H9 (cell line): ENCODE results near the gene TAOK3. TPM values are rescaled to one million over a fixed set of nuclear protein-coding genes. Genes with fewer than 3 reads are reported as not detected.

Experiments used
- DNase-seq: peaks from one replicate; pipeline ENCODE4 v3.0.0-alpha.2; 2017
- H2AFZ ChIP-seq: one replicate; pipeline ENCODE4 v1.6.1; 2013; ENCODE audit warnings: mild to moderate bottlenecking, low read length, control low read depth, moderate library complexity
- H2AK5ac ChIP-seq: 2 replicates; pipeline ENCODE4 v1.6.1; 2013; ENCODE audit warnings: low read length, control low read depth, mixed read lengths; ENCODE audit not compliant: insufficient read length
- H2BK120ac ChIP-seq: one replicate; pipeline ENCODE4 v1.6.1; 2013; ENCODE audit warnings: low read depth, mild to moderate bottlenecking, low read length, control low read depth, inconsistent platforms; ENCODE audit not compliant: poor library complexity, severe bottlenecking
- H2BK12ac ChIP-seq: 2 replicates; pipeline ENCODE4 v1.6.1; 2013; ENCODE audit warnings: low read length, control low read depth, mixed read lengths, low read depth; ENCODE audit not compliant: insufficient read length
- H2BK15ac ChIP-seq: 2 replicates; pipeline ENCODE4 v1.6.1; 2013; ENCODE audit warnings: low read depth, low read length, control low read depth
- H2BK20ac ChIP-seq: one replicate; pipeline ENCODE4 v1.6.1; 2013; ENCODE audit warnings: low read depth, mild to moderate bottlenecking, low read length, control low read depth, inconsistent platforms; ENCODE audit not compliant: poor library complexity, severe bottlenecking
- H2BK5ac ChIP-seq: 2 replicates; pipeline ENCODE4 v1.6.1; 2013; ENCODE audit warnings: low read length, control low read depth, mixed read lengths; ENCODE audit not compliant: insufficient read length
- H3K14ac ChIP-seq: 2 replicates; pipeline ENCODE4 v1.6.1; 2013; ENCODE audit warnings: low read length, control low read depth; ENCODE audit not compliant: insufficient read depth
- H3K18ac ChIP-seq: 2 replicates; pipeline ENCODE4 v1.6.1; 2013; ENCODE audit warnings: low read depth, mild to moderate bottlenecking, mixed read lengths, low read length, control low read depth; ENCODE audit not compliant: insufficient read length
- H3K23ac ChIP-seq: 2 replicates; pipeline ENCODE4 v1.6.1; 2013; ENCODE audit warnings: low read length, control low read depth, mixed read lengths, low read depth; ENCODE audit not compliant: insufficient read length
- H3K23me2 ChIP-seq: 2 replicates; pipeline ENCODE4 v1.6.1; 2013; ENCODE audit warnings: low read depth, mild to moderate bottlenecking, mixed read lengths, low read length, control low read depth; ENCODE audit not compliant: insufficient read length, poor library complexity, severe bottlenecking
- H3K27ac ChIP-seq: 2 replicates; pipeline ENCODE4 v1.5.1; 2013; ENCODE audit warnings: low read length, control low read depth, mixed read lengths, low read depth; ENCODE audit not compliant: insufficient read length
- H3K27me3 ChIP-seq: 2 replicates; pipeline ENCODE4 v1.6.1; 2013; ENCODE audit warnings: low read length, control low read depth, inconsistent platforms; ENCODE audit not compliant: insufficient read depth
- H3K4ac ChIP-seq: 2 replicates; pipeline ENCODE4 v1.6.1; 2013; ENCODE audit warnings: low read depth, mild to moderate bottlenecking, control low read depth, inconsistent platforms, low read length, moderate library complexity
- H3K4me1 ChIP-seq: 2 replicates; pipeline ENCODE4 v1.6.1; 2013; ENCODE audit warnings: low read length, control low read depth, inconsistent platforms; ENCODE audit not compliant: insufficient read depth
- H3K4me2 ChIP-seq: 2 replicates; pipeline ENCODE4 v1.6.1; 2013; ENCODE audit warnings: low read length, control low read depth, mixed read lengths; ENCODE audit not compliant: insufficient read length, insufficient read depth
- H3K56ac ChIP-seq: 2 replicates; pipeline ENCODE4 v1.6.1; 2013; ENCODE audit warnings: low read depth, mild to moderate bottlenecking, mixed read lengths, low read length, control low read depth; ENCODE audit not compliant: insufficient read length
- H3K79me1 ChIP-seq: 2 replicates; pipeline ENCODE4 v1.6.1; 2013; ENCODE audit warnings: low read depth, mild to moderate bottlenecking, moderate library complexity, low read length, control low read depth, inconsistent platforms; ENCODE audit not compliant: insufficient read depth, poor library complexity, severe bottlenecking
- H3K79me2 ChIP-seq: 2 replicates; pipeline ENCODE4 v1.6.1; 2013; ENCODE audit warnings: low read length, control low read depth, inconsistent platforms; ENCODE audit not compliant: insufficient read depth
- H3K9ac ChIP-seq: 2 replicates; pipeline ENCODE4 v1.6.1; 2013; ENCODE audit warnings: low read length, control low read depth, mixed read lengths; ENCODE audit not compliant: insufficient read length; ENCODE audit errors: extremely low read depth
- H3K9me3 ChIP-seq: one replicate; pipeline ENCODE4 v1.6.1; 2013; ENCODE audit warnings: low read depth, low read length, inconsistent platforms; ENCODE audit not compliant: control insufficient read depth
- H3T11ph ChIP-seq: one replicate; pipeline ENCODE4 v1.6.1; 2013; ENCODE audit warnings: mild to moderate bottlenecking, low read length, control low read depth, inconsistent platforms
- H4K20me1 ChIP-seq: one replicate; pipeline ENCODE4 v1.6.1; 2013; ENCODE audit not compliant: control insufficient read depth, insufficient read length, insufficient read depth
- H4K5ac ChIP-seq: 2 replicates; pipeline ENCODE4 v1.6.1; 2013; ENCODE audit warnings: low read depth, mild to moderate bottlenecking, mixed read lengths, low read length, control low read depth; ENCODE audit not compliant: insufficient read length
- H4K8ac ChIP-seq: replicated peaks from 2 replicates; pipeline ENCODE4 v1.6.1; 2013; ENCODE audit warnings: low read length, control low read depth, mixed read lengths, low read depth; ENCODE audit not compliant: insufficient read length
- H4K91ac ChIP-seq: 2 replicates; pipeline ENCODE4 v1.6.1; 2013; ENCODE audit warnings: low read depth, mild to moderate bottlenecking, moderate library complexity, mixed read lengths, low read length, control low read depth; ENCODE audit not compliant: insufficient read length
- H3K27ac Mint-ChIP-seq, 3 experiments: 2 replicates in 2 of 3; 3 replicates in 1 of 3; pipeline ENCODE4 v1.8.0; 2020 to 2021; ENCODE audit warnings: mixed read lengths in 3 of 3, mild to moderate bottlenecking in 1 of 3, moderate library complexity in 1 of 3
- H3K27me3 Mint-ChIP-seq: 2 replicates; pipeline ENCODE4 v1.8.0; 2021; ENCODE audit warnings: low read depth, mild to moderate bottlenecking, moderate library complexity, mixed read lengths
- H3K36me3 Mint-ChIP-seq, 3 experiments: 2 replicates in 2 of 3; 3 replicates in 1 of 3; pipeline ENCODE4 v1.8.0; 2020 to 2021; ENCODE audit warnings: low read depth in 3 of 3, mixed read lengths in 3 of 3; ENCODE audit not compliant: insufficient read depth in 1 of 3
- H3K4me1 Mint-ChIP-seq, 2 experiments: 2 replicates each; pipeline ENCODE4 v1.8.0; 2020; ENCODE audit warnings: mixed read lengths in 2 of 2
- H3K4me3 Mint-ChIP-seq, 2 experiments: 2 replicates in 1 of 2; 3 replicates in 1 of 2; pipeline ENCODE4 v1.8.0; 2020 to 2021; ENCODE audit warnings: mild to moderate bottlenecking in 2 of 2, mixed read lengths in 2 of 2, moderate library complexity in 1 of 2
- H3K9me3 Mint-ChIP-seq, 2 experiments: 2 replicates in 1 of 2; 3 replicates in 1 of 2; pipeline ENCODE4 v1.8.0; 2020; ENCODE audit warnings: mild to moderate bottlenecking in 2 of 2, mixed read lengths in 2 of 2, moderate library complexity in 1 of 2
- WGBS: extraction: QIAGEN DNeasy Blood & Tissue Kit; methylation state at CpG from one replicate; pipeline ENCODE4 v1.1.7; 2013; ENCODE audit warnings: missing lambda C conversion rate, low lambda C conversion rate, mixed read lengths; ENCODE audit not compliant: insufficient read length; ENCODE audit errors: extremely low coverage; 5-methylcytosine and 5-hydroxymethylcytosine counted together
- total RNA-seq: library from RNA; stranded (reverse); gene quantifications from 2 replicates; pipeline ENCODE4 v1.2.1, GENCODE V29; 2021
- TF ChIP-seq, protein P1 (sequence below): fragments of 200-600 bp; sonication (generic); conservative IDR thresholded peaks from 3 replicates; pipeline ENCODE4 v1.8.0; 2021; ENCODE audit warnings: antibody characterized with exemption, mild to moderate bottlenecking

TAOK3 gene
- total RNA-seq, 1 experiment from 2014 or later = 5.2 TPM

DNA sequence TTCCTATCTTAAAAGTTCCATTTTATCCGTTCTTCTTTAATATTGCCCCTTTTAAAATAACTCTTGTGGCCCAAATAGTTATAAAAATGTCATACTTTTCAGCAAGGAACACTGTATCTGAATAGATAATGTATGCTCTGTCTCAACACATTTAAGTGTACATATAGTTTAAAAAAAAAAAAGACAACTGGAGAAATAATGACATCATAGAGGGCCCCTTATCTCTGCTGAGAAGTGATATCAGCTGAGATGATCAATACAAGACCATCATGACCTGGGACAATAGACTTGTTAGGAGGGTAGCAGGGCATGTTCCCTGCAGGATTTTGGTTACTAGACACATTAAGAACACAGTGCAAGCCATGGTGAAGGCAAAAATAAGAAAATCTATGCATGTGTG is 159.3 kb downstream of the TAOK3 start:
- Histone ChIP-seq H3K79me2 (no peaks in the 10 kb centered on the region), H2BK15ac (no peak overlapping the region), H3K18ac (no peak overlapping the region), H4K8ac (no peak overlapping the region), H4K20me1 (no peaks in the 10 kb centered on the region), H3K14ac (no peak overlapping the region), H3K23me2 (no peaks in the 10 kb centered on the region), H3K23ac (no peak overlapping the region), H3K27ac (no peak overlapping the region), H3K56ac (no peak overlapping the region), H2BK5ac (no peak overlapping the region), H3K27me3 (no peaks in the 10 kb centered on the region), H3K4me2 (no peak overlapping the region), H4K91ac (no peak overlapping the region), H3K79me1 (no peaks in the 10 kb centered on the region), H2AFZ (no peak overlapping the region), H2BK12ac (no peak overlapping the region), H2BK120ac (no peak overlapping the region), H3K4me1 (no peaks in the 10 kb centered on the region), H2AK5ac (no peak overlapping the region), H3K4ac (no peak overlapping the region), H3K9ac (no peak overlapping the region), H4K5ac (no peak overlapping the region), H3T11ph (no peak overlapping the region), H2BK20ac (no peak overlapping the region), H3K9me3 (no peaks in the 10 kb centered on the region)
- H3K9me3 Mint-ChIP-seq = no peaks in the 10 kb centered on the region
- H3K4me1 Mint-ChIP-seq = no peaks in the 10 kb centered on the region
- TF ChIP-seq, protein P1, sequence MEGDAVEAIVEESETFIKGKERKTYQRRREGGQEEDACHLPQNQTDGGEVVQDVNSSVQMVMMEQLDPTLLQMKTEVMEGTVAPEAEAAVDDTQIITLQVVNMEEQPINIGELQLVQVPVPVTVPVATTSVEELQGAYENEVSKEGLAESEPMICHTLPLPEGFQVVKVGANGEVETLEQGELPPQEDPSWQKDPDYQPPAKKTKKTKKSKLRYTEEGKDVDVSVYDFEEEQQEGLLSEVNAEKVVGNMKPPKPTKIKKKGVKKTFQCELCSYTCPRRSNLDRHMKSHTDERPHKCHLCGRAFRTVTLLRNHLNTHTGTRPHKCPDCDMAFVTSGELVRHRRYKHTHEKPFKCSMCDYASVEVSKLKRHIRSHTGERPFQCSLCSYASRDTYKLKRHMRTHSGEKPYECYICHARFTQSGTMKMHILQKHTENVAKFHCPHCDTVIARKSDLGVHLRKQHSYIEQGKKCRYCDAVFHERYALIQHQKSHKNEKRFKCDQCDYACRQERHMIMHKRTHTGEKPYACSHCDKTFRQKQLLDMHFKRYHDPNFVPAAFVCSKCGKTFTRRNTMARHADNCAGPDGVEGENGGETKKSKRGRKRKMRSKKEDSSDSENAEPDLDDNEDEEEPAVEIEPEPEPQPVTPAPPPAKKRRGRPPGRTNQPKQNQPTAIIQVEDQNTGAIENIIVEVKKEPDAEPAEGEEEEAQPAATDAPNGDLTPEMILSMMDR = no peak
- H3K27ac Mint-ChIP-seq = no peak overlapping the region
- H3K36me3 Mint-ChIP-seq = no peaks in the 10 kb centered on the region
- DNase-seq = no peak
- no CpG with 5 or more reads among the region's 1 CpG for WGBS
- no peaks in the 10 kb centered on the region for H3K27me3 Mint-ChIP-seq
- no peak overlapping the region for H3K4me3 Mint-ChIP-seq
